ENCODE measurements around the gene GALNT8.

GALNT8 gene

DNA sequence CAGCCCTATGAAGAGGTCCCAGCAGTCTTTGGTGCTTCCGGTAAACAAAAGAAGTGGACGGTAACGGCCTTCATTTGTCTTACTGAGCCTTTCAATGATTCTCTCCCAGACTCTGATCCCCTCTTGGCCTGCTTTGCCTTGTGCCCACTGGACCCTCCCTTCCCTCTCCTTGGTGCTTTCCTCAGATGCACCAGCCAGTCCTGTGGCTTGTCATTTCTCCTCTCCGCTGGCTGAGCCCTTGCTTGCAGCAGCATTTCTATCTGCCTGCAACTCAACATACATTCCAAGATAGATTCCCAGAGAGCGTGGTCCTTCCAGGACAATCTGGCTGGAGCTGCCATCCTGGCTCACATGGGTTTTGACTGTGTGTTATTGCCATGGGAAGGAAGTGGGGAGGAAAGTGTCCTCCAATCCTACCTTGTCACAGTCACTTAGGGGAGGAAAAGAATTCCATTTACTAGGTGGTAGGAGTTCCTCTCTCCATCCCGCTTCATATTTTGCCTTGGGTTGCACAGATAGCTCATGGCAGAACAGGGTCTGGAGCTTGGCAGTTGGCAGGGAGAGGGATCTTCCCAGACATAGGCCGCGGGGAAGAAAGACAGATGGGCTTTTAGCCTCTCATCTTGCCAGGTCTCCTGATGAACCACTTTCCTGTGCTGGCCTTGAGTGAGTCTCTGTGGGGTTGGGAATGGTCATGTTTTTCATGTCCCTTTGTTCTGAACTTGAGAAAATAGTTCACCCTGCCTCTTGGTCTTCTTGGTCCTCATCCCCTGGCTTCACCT, 96.7 kb downstream of the GALNT8 start:
- CTCF ChIA-PET, result interaction anchor here (0.6 to 4.4 kb wide), 6 partner anchors 9 to 43 kb away, joined by 3 to 18 read pairs (median 3); no protein-coding TSS in a partner anchor
- H3K4me3 Mint-ChIP-seq, result no peak overlapping the region

DNA sequence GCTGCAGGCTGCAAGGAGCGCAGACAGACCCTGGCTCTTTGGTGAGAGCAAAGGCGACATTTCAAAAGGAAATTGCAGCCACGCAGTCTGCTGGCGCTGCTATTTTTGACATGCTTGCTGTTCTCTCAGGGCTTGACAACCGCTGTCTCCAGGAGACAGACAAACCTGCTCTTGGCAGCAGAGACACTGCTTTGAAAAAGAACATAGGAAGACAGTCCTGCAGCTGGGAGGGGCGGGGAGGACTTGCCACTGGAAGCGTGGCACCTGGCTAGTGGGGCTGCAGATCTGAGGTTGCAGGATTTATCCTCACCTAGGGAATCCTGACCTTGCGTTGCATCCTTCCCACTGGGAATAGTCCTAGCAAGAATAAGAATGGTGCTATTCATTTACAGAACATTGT, 97.7 kb downstream of the GALNT8 start:
- Mint-ChIP-seq H3K36me3 (peaks cover 2% of the 10 kb centered on the region), H3K27ac (no peak overlapping the region), H3K27me3 (peaks cover 54% of the 10 kb centered on the region), H3K4me3 (no peak overlapping the region), H3K4me1 (peaks cover 18% of the 10 kb centered on the region), H3K9me3 (no peaks in the 10 kb centered on the region)
- no peak for DNase-seq
- CTCF ChIA-PET, result interaction anchor here (4.4 kb wide), 1 partner anchor 37 kb away, joined by 18 read pairs; no protein-coding TSS in a partner anchor

More for the DNA sequence above, 96.7 kb downstream of the GALNT8 start:
- Mint-ChIP-seq H3K27ac (no peak overlapping the region), H3K9me3 (no peaks in the 10 kb centered on the region), H3K4me1 (peaks cover 20% of the 10 kb centered on the region), H3K27me3 (peaks cover 54% of the 10 kb centered on the region), H3K36me3 (no peaks in the 10 kb centered on the region)
- no peak for DNase-seq

GRCh38 chr12:4819654-4820053, 99.5 kb downstream of the GALNT8 start:
- H3K27me3 Mint-ChIP-seq, result peaks cover 40% of the 10 kb centered on the region
- H3K36me3 Mint-ChIP-seq, result peaks cover 6% of the 10 kb centered on the region
- H3K9me3 Mint-ChIP-seq, result no peaks in the 10 kb centered on the region
- no peak overlapping the region for H3K4me3 Mint-ChIP-seq
- no peak overlapping the region for H3K27ac Mint-ChIP-seq
- DNase-seq, result no peak
- H3K4me1 Mint-ChIP-seq, result peaks cover 23% of the 10 kb centered on the region
- CTCF ChIA-PET, result interaction anchor here (1.1 to 4.4 kb wide), 2 partner anchors 29 to 36 kb away, joined by 4 to 18 read pairs; no protein-coding TSS in a partner anchor

DNA sequence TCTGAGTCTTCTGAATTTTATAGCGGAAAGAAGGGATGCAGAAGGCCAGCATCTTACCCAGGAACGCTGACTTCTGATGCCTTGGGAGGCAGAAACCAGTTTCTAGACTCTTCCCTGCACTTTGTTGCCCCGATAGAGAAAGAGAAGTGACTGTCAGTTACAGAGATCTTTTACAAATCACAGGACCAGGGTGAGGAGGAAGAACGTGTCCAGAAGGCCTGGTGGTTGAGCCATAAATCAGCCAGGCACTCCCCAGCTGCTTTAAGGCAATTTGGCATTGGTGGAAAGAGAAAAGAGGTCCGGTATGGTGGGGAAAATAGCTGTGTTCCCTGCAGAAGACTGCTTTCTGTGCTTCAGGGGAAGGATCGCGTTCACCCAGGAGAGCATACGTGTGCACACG, 100.8 kb downstream of the GALNT8 start:
- CTCF ChIA-PET, result no interaction called here
- Mint-ChIP-seq H3K27ac (no peak overlapping the region), H3K4me3 (no peak overlapping the region), H3K4me1 (peaks cover 36% of the 10 kb centered on the region), H3K27me3 (peaks cover 28% of the 10 kb centered on the region), H3K36me3 (peaks cover 14% of the 10 kb centered on the region), H3K9me3 (no peaks in the 10 kb centered on the region)
- no peak for DNase-seq
